ACC112 (cell line): Measurements from ENCODE around the gene OCEL1.

Experiments used
- H2AFZ ChIP-seq: fragments of 200-600 bp; sonication (generic); one replicate; pipeline ENCODE4 v1.6.0; 2017; ENCODE audit warnings: antibody characterized with exemption, low read length; ENCODE audit not compliant: unreplicated experiment
- H3K27ac ChIP-seq: fragments of 200-600 bp; sonication (generic); 2 replicates; pipeline ENCODE4 v1.5.1; 2014; ENCODE audit warnings: low read depth, mild to moderate bottlenecking, antibody characterized with exemption, low read length, moderate library complexity
- H3K27me3 ChIP-seq: fragments of 200-600 bp; sonication (generic); 2 replicates; pipeline ENCODE4 v1.6.1; 2014; ENCODE audit warnings: mild to moderate bottlenecking, antibody characterized with exemption, low read length, moderate library complexity, mixed read lengths; ENCODE audit not compliant: insufficient read depth
- H3K36me3 ChIP-seq: fragments of 200-600 bp; sonication (generic); 2 replicates; pipeline ENCODE4 v1.6.1; 2016; ENCODE audit warnings: mild to moderate bottlenecking, antibody characterized with exemption, low read length, moderate library complexity, mixed read lengths; ENCODE audit not compliant: insufficient read depth
- H3K4me1 ChIP-seq: fragments of 200-600 bp; sonication (generic); one replicate; pipeline ENCODE4 v1.6.1; 2016; ENCODE audit warnings: low read length, mixed read lengths; ENCODE audit not compliant: insufficient read depth, unreplicated experiment, control insufficient read depth
- H3K4me3 ChIP-seq: fragments of 200-600 bp; sonication (generic); 2 replicates; pipeline ENCODE4 v1.5.1; 2014; ENCODE audit warnings: mild to moderate bottlenecking, low read depth, low read length
- H3K79me2 ChIP-seq: fragments of 200-600 bp; sonication (generic); one replicate; pipeline ENCODE4 v1.6.0; 2016; ENCODE audit warnings: low read length; ENCODE audit not compliant: control insufficient read depth, unreplicated experiment, insufficient read depth

OCEL1 gene

DNA sequence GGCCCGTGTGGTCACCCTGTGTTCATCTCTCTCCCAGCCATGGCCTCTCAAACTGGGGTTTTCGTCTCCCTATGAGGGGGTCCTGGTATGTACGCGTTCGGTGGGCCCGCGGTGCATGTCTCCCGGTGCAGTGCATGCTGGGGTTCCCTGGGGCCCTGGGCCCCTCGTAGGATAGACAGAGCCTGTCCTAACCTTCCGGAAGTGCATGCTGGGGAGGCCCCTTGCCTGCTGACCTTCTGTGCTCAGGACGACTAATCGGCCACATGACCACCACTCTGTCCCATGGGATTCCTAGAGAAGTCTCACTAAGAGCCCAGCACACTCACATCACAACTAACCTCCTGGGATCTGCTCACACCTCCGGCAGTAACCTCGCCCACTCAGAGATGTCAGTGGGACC is 15.7 kb upstream of the OCEL1 start:
- Histone ChIP-seq H3K79me2 (no peaks in the 10 kb centered on the region), H3K4me1 (peaks cover 24% of the 10 kb centered on the region), H3K4me3 (no peak overlapping the region), H3K27me3 (no peaks in the 10 kb centered on the region), H3K27ac (peak overlapping the region; percentile 43; the same call in 1 of the 2 replicates), H3K36me3 (no peaks in the 10 kb centered on the region; the same call in 1 of the 2 replicates), H2AFZ (no peak overlapping the region)

DNA sequence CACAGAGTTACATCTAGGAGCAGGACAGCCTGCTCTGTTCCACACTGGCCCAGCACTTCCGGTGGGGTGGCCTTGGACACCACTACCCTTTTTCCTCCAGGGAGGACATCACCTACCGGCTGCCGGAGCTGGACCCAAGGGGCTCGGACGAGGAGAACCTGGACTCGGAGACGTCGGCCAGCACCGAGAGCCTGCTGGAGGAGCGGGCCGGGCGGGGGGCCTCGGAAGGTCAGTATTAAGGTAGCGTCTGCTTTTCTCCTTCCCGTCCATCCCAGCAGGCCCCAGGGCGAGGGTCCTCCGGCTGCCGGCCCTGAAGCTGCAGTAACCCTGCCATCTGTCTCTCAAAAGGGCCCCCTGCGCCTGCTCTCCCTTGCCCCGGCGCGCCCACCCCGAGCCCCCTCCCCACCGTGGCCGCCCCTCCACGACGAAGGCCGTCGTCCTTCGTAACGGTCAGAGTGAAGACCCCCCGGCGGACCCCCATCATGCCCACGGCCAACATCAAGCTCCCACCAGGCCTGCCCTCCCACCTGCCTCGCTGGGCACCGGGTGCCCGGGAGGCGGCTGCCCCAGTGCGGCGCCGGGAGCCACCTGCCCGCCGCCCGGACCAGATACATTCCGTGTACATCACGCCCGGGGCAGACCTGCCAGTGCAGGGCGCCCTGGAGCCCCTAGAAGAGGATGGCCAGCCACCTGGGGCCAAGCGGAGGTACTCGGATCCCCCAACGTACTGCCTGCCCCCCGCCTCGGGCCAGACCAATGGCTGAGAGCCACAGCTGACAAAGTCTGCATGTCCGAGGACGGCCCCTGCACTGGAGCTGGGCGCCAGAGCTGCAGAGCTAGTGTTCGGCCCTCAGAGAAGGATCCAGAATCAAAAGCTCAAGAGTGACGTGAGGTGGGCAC is 14.2 kb upstream of the OCEL1 start:
- Histone ChIP-seq H3K4me3 (no peak overlapping the region), H3K4me1 (peaks cover 24% of the 10 kb centered on the region), H3K79me2 (no peaks in the 10 kb centered on the region), H3K36me3 (no peaks in the 10 kb centered on the region; the same call in 1 of the 2 replicates), H2AFZ (no peak overlapping the region), H3K27me3 (no peaks in the 10 kb centered on the region), H3K27ac (no peak overlapping the region)

DNA sequence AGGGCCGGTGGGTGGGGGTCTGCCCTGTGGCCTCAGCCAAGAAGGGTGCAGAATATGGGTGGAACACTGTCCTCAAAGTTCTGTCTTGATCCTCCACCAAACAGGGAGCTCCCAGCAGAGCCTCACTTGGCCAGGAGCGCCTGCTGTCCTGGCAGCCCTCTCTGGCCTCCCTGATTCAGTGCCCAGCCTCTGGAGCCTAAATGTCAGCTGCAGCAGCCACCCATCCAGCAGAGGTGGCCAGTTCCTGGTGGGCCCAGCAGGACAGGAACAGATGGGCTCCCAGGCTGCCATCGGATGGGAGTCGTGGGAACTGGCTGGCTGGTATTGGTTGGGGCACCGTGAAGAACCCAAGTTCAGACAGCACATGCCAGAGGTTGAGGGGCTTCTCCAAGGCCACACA is 12.7 kb upstream of the OCEL1 start:
- H3K27me3 ChIP-seq = no peaks in the 10 kb centered on the region
- peaks cover 24% of the 10 kb centered on the region for H3K4me1 ChIP-seq
- no peak overlapping the region for H3K27ac ChIP-seq
- H3K4me3 ChIP-seq = no peak overlapping the region
- no peaks in the 10 kb centered on the region; the same call in 1 of the 2 replicates for H3K36me3 ChIP-seq
- no peaks in the 10 kb centered on the region for H3K79me2 ChIP-seq
- no peak overlapping the region for H2AFZ ChIP-seq

DNA sequence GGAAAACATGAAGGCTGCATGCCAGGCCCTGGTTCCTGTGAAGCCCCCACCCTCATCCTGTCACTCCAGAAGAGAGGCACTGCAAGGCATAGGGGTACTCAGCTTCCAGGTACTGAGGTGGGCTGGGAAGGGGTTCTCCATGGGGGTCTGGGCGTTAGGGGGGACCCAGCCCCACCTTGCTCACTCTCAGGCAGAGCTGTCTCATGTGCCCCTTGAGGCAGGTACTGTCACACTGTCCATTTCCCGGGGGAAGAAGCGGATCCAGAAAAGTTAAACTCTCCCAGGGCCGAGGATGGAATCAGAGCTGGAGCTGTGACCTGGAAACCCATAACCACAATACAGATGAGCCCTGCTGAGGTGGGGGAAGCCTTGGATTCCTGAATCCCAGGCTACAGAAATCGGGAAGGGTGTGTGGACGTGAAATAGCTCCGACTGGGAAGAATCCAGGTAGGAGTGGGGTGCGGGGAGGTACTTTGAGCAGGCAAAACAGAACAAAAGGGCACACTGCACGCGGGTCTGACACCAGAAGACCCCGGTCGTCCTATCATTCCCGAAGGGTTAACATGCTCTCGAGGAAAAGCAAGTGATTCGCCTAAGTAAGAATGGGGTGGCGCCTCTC is 11.4 kb upstream of the OCEL1 start:
- Histone ChIP-seq H3K4me3 (peak overlapping the region; percentile 79), H3K4me1 (peaks cover 15% of the 10 kb centered on the region), H2AFZ (peak overlapping the region; percentile 75), H3K27ac (peak overlapping the region; percentile 81), H3K79me2 (no peaks in the 10 kb centered on the region), H3K27me3 (no peaks in the 10 kb centered on the region), H3K36me3 (peaks cover 5% of the 10 kb centered on the region; the same call in 1 of the 2 replicates)

DNA sequence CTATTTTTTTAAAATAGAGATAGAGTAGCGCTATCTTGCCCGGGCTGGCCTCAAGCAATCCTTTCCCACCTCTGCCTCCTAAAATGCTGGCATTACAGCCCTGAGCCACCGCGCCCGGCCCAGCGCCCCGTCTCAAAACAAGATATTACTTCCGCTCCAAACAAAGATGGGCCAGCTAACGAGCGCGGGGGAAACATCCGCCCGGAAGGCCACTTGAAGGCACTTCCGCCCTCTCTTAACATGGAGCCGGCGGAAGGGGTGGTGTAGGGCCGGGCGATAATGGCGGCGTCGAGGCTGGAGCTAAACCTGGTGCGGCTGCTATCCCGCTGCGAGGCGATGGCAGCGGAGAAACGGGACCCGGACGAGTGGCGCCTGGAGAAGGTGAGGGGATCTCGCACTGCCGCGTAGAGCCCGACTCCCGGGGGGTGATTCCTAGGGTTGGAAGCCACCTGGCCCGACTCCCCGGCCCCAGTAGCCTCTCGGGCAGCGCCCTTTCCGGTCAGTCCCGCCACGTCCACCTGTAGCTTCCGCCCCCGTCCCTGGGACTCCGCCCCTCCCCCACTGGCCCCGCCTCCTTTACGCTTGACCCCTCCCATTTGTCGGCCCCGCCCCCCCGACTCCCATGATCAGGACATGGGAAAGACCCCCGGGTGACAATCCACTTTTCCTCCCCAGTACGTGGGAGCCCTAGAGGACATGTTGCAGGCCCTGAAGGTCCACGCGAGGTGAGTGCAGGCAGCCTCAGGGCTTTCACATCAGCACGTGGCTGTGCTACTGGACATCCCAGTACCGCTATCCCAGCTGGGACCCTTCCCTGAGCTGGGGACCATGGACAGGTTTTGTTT is 10.7 kb upstream of the OCEL1 start, which contains the start of gene USE1:
TSS of gene USE1 (plus strand) at position 231 of the 845 bp plus-strand sequence. CDS start at position 280, 49 bp downstream.
- Histone ChIP-seq H3K79me2 (no peaks in the 10 kb centered on the region), H3K27me3 (no peaks in the 10 kb centered on the region), H2AFZ (peak within 1 kb of the TSS; percentile 75), H3K4me3 (peak within 1 kb of the TSS; percentile 79), H3K4me1 (peaks cover 9% of the 10 kb centered on the region), H3K27ac (peak within 1 kb of the TSS; percentile 81), H3K36me3 (peaks cover 5% of the 10 kb centered on the region; the same call in 1 of the 2 replicates)

DNA sequence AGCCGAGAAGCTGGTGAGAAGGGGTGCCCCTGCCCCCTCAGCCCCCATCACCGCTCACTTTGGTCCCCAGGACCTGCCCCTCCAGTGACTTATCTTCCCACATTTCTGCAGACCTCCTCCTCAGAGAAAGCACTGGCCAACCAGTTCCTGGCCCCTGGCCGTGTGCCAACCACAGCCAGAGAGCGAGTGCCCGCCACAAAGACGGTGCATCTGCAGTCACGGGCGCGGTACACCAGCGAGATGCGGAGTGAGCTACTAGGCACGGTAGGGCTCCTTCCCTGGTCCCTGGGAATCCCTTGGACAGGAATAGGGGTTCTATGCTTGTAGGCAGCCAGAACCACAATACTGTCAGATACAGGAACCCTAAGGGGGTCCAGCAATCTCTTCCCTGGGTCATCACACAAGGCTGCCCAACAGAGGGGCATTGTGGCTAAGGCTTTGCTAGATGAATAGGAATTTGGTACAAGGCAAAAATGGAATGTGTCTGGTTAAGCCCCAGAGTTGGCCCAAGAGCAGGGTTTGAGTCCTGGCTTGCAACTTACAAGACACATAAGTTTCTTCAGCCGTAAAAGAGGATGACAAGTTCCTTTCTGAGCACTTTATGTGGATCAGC is 9.9 kb upstream of the OCEL1 start:
- Histone ChIP-seq H2AFZ (no peak overlapping the region), H3K27me3 (no peaks in the 10 kb centered on the region), H3K4me3 (peak overlapping the region; percentile 79), H3K36me3 (peaks cover 5% of the 10 kb centered on the region; the same call in 1 of the 2 replicates), H3K79me2 (no peaks in the 10 kb centered on the region), H3K27ac (no peak overlapping the region), H3K4me1 (peaks cover 11% of the 10 kb centered on the region)

DNA sequence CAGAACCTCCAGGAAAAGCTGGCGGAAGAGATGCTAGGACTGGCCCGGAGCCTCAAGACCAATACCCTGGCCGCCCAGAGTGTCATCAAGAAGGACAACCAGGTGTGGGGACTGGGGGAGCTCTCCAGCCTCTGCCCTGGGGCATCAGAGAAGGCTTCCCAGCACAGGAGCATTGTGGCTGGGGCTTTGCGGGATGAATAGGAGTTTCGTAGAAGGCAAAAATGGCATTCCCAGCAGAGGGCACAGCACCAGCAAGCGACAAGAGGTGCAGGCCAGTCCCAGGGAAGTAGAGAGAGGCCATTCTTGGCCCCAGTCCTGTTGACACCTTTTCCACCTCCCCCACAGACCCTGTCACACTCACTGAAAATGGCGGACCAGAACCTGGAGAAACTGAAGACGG is 6.7 kb upstream of the OCEL1 start:
- H3K4me3 ChIP-seq = no peak overlapping the region
- peaks cover 5% of the 10 kb centered on the region; the same call in 1 of the 2 replicates for H3K36me3 ChIP-seq
- no peaks in the 10 kb centered on the region for H3K27me3 ChIP-seq
- no peak overlapping the region for H2AFZ ChIP-seq
- no peak overlapping the region for H3K27ac ChIP-seq
- H3K79me2 ChIP-seq = no peaks in the 10 kb centered on the region
- peaks cover 11% of the 10 kb centered on the region for H3K4me1 ChIP-seq

DNA sequence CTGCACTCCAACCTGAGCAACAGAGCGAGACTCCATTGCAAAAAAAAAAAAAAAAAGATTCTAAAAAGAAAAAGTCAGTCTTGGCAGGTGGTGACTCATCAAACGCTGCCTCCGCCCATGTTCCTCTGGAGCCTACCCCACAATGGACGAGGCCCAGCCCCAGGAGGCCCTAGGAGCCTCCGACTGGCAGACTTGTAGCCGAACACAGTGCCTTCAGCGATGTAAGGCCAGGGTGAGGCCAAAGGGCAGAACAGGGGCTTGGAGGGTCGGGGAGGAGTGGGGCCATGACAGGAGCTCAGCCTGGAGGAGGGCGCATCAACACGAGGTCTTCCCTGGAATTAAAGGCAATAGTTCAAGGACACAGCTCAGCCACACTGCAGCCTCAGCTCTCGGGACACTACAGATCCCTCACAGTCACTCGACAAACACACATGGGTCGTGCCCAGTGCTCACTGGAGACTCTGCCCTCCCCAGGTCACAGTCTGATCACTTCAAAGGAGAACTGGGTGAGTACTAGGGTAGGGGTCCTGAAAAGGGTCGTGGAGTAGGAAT is 5.7 kb upstream of the OCEL1 start:
- Histone ChIP-seq H3K79me2 (no peaks in the 10 kb centered on the region), H3K27ac (no peak overlapping the region), H3K36me3 (peaks cover 5% of the 10 kb centered on the region; the same call in 1 of the 2 replicates), H3K27me3 (no peaks in the 10 kb centered on the region), H3K4me1 (peaks cover 6% of the 10 kb centered on the region), H3K4me3 (no peak overlapping the region), H2AFZ (no peak overlapping the region)

DNA sequence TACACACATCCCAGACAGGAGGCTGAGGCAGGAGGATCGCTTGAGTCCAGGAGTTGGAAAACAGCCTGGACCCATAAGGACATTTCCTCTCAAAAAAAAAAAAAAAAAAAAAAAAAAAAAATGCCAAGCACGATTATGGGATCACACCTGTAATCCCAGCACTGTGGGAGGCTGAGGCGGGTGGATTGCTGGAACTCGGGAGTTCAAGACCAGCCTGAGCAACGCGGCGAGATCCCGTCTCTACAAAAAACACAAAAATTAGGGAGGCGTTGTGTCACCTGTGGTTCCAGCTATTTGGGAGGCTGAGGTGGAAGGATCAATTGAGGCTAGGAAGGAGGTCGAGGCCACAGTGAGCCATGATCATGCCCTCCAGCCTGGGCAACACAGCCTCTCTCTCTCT is 973 bp upstream of the OCEL1 start:
- no peaks in the 10 kb centered on the region for H3K79me2 ChIP-seq
- H2AFZ ChIP-seq = no peak overlapping the region
- no peaks in the 10 kb centered on the region for H3K36me3 ChIP-seq
- H3K27me3 ChIP-seq = no peaks in the 10 kb centered on the region
- no peak overlapping the region for H3K4me3 ChIP-seq
- peaks cover 6% of the 10 kb centered on the region for H3K4me1 ChIP-seq
- no peak overlapping the region for H3K27ac ChIP-seq
